Colonic mucosa (tissue), 4 donors: ENCODE results near the gene FARP1. TPM values are rescaled to one million over a fixed set of nuclear protein-coding genes. Genes with fewer than 3 reads are reported as not detected.
A peak's percentile ranks its signal among the peaks of the same experiment; 100 is the strongest.
"Not testable (repeated sequence)": the region's sequence is repeated elsewhere in the genome, so short reads cannot be mapped to it uniquely, and the experiment has no call there.

ENCODE experiments used
- DNase-seq: peaks from one replicate; pipeline ENCODE4 v3.0.0-alpha.2; 2020
- H3K27ac ChIP-seq: fragments of 200-600 bp; one replicate; pipeline ENCODE4 v1.8.0; 2021
- H3K27me3 ChIP-seq: fragments of 200-600 bp; one replicate; pipeline ENCODE4 v1.8.0; 2021
- H3K36me3 ChIP-seq: fragments of 200-600 bp; one replicate; pipeline ENCODE4 v1.8.0; 2021
- H3K4me1 ChIP-seq: fragments of 200-600 bp; one replicate; pipeline ENCODE4 v1.8.0; 2021; ENCODE audit warnings: mild to moderate bottlenecking
- H3K4me3 ChIP-seq: fragments of 200-600 bp; one replicate; pipeline ENCODE4 v1.8.0; 2021
- H3K9ac ChIP-seq, 2 donors: one replicate each; pipeline ENCODE4 v1.7.0; 2013; ENCODE audit warnings: control low read depth in 2 of 2, low read depth in 2 of 2, low read length in 2 of 2
- H3K9me3 ChIP-seq: fragments of 200-600 bp; one replicate; pipeline ENCODE4 v1.8.0; 2021
- intact Hi-C: fragments of 100-400 bp; cut with DNase I; formaldehyde crosslinking; loops from one replicate; pipeline ENCODE4 v1.14.1; 2022
- total RNA-seq, 2 donors: library from RNA; stranded (reverse); fragmentation: NEBNext Ultra II Directional in 1 of 2; extraction: Animal tissue kit (Norgen Biotek cat#: 25700) in 1 of 2; gene quantifications; one replicate each; pipeline ENCODE4 v1.2.1, GENCODE V29; 2021
- TF ChIP-seq, protein P1 (sequence below): fragments of 200-600 bp; IDR thresholded peaks from one replicate; pipeline ENCODE4 v1.8.0; 2022; ENCODE audit warnings: antibody characterized with exemption, mild to moderate bottlenecking
- donor health status: healthy.
- donor health status: DM: no; HTN: no; CAD: no.
- donor health status: DM: no; HTN: no; CAD: no.

Gene FARP1
- total RNA-seq, 2 donors from 2014 or later, result 39.1 to 53.5 TPM

DNA sequence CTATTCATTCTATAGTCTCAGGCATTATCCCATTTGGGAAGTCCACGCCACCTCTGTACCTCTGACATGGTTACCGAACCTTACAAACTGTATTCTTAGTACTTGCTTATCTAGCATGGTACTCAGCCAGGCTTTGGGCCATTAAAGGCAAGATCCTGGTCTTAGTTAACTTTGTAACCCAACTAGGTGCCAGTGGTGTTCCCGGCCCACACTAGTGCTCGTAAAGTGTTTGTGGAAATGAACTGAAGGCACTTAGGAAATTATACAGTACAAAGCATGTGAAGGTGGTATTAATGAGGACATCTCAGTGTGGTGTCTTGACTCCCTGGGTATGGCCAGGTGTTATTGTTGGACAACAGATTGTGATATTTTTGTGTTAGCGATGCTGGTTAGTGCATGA lies 122.0 kb downstream of the FARP1 start:
- Histone ChIP-seq H3K9ac (no peak overlapping the region), H3K4me3 (no peak overlapping the region), H3K36me3 (no peaks in the 10 kb centered on the region), H3K9me3 (no peaks in the 10 kb centered on the region), H3K4me1 (peaks cover 5% of the 10 kb centered on the region), H3K27me3 (no peaks in the 10 kb centered on the region), H3K27ac (no peak overlapping the region)
- intact Hi-C loops, result loop anchor here (10.0 kb wide), 1 partner anchor 120 kb away; the partner anchor contains the start of gene FARP1
- TF ChIP-seq, protein P1, sequence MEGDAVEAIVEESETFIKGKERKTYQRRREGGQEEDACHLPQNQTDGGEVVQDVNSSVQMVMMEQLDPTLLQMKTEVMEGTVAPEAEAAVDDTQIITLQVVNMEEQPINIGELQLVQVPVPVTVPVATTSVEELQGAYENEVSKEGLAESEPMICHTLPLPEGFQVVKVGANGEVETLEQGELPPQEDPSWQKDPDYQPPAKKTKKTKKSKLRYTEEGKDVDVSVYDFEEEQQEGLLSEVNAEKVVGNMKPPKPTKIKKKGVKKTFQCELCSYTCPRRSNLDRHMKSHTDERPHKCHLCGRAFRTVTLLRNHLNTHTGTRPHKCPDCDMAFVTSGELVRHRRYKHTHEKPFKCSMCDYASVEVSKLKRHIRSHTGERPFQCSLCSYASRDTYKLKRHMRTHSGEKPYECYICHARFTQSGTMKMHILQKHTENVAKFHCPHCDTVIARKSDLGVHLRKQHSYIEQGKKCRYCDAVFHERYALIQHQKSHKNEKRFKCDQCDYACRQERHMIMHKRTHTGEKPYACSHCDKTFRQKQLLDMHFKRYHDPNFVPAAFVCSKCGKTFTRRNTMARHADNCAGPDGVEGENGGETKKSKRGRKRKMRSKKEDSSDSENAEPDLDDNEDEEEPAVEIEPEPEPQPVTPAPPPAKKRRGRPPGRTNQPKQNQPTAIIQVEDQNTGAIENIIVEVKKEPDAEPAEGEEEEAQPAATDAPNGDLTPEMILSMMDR, result no peak
- DNase-seq, result no peak

- Histone ChIP-seq H3K9ac (peak overlapping the region; percentile 4 to 21), H3K9me3 (no peaks in the 10 kb centered on the region), H3K36me3 (no peaks in the 10 kb centered on the region), H3K27ac (peak overlapping the region; percentile 51), H3K27me3 (no peaks in the 10 kb centered on the region), H3K4me3 (no peak overlapping the region), H3K4me1 (peaks cover 5% of the 10 kb centered on the region)
- TF ChIP-seq, protein P1, result no peak
- intact Hi-C loops, result loop anchor here (10.0 kb wide), 1 partner anchor 121 kb away; the partner anchor contains the start of gene FARP1
- peak; percentile 68 for DNase-seq
Measured at GRCh38 chr13:98265692-98266551, 123.0 kb downstream of the FARP1 start.

GRCh38 chr13:98267080-98267912 lies 124.4 kb downstream of the FARP1 start:
- TF ChIP-seq, protein P1, result no peak
- H3K4me1 ChIP-seq, result peaks cover 5% of the 10 kb centered on the region
- H3K36me3 ChIP-seq, result no peaks in the 10 kb centered on the region
- peak overlapping the region; percentile 51 for H3K27ac ChIP-seq
- no peaks in the 10 kb centered on the region for H3K9me3 ChIP-seq
- DNase-seq, result peak; percentile 82
- peak overlapping the region; percentile 50 to 62 for H3K9ac ChIP-seq
- intact Hi-C loops, result loop anchor here (10.0 kb wide), 1 partner anchor 122 kb away; the partner anchor contains the start of gene FARP1
- no peak overlapping the region for H3K4me3 ChIP-seq
- no peaks in the 10 kb centered on the region for H3K27me3 ChIP-seq

GRCh38 chr13:98269386-98269785 lies 126.5 kb downstream of the FARP1 start:
- Histone ChIP-seq H3K27ac (no peak overlapping the region), H3K36me3 (no peaks in the 10 kb centered on the region)

GRCh38 chr13:98270819-98271218 lies 127.9 kb downstream of the FARP1 start:
- Histone ChIP-seq H3K36me3 (no peaks in the 10 kb centered on the region), H3K9me3 (no peaks in the 10 kb centered on the region), H3K4me1 (peaks cover 5% of the 10 kb centered on the region), H3K27ac (no peak overlapping the region), H3K9ac (no peak overlapping the region), H3K27me3 (no peaks in the 10 kb centered on the region), H3K4me3 (no peak overlapping the region)
- TF ChIP-seq, protein P1, result no peak
- no peak for DNase-seq
- intact Hi-C loops, result no loop called here

More at GRCh38 chr13:98269386-98269785, 126.5 kb downstream of the FARP1 start:
- Histone ChIP-seq H3K9ac (no peak overlapping the region), H3K4me3 (no peak overlapping the region), H3K4me1 (peaks cover 5% of the 10 kb centered on the region), H3K27me3 (no peaks in the 10 kb centered on the region), H3K9me3 (no peaks in the 10 kb centered on the region)
- intact Hi-C loops, result loop anchor here (10.0 kb wide), 1 partner anchor 125 kb away; the partner anchor contains the start of gene FARP1
- TF ChIP-seq, protein P1, result no peak
- no peak for DNase-seq

GRCh38 chr13:98271646-98272045 lies 128.8 kb downstream of the FARP1 start:
- H3K4me3 ChIP-seq, H3K9me3 ChIP-seq, H3K27ac ChIP-seq, DNase-seq, H3K36me3 ChIP-seq, H3K27me3 ChIP-seq, H3K4me1 ChIP-seq, intact Hi-C loops, H3K9ac ChIP-seq: not testable (repeated sequence)
